Left renal pelvis (tissue), 4 donors: ENCODE data around the gene COL6A3. TPM values are rescaled to one million over a fixed set of nuclear protein-coding genes. Genes with fewer than 3 reads are reported as not detected.
A peak's percentile ranks its signal among the peaks of the same experiment; 100 is the strongest.
"Not testable (repeated sequence)": the region's sequence is repeated elsewhere in the genome, so short reads cannot be mapped to it uniquely, and the experiment has no call there.

ENCODE experiments used
- DNase-seq, 4 donors: peaks; one replicate each; pipeline ENCODE4 v3.0.0-alpha.2; 2013; ENCODE audit warnings: low read depth in 4 of 4, low spot score in 3 of 4
- polyA plus RNA-seq, 4 donors: library from polyadenylated mRNA; unstranded; fragments of 120-200 nt; gene quantifications; one replicate each; pipeline ENCODE4 v1.2.1, GENCODE V29; 2013; ENCODE audit not compliant: insufficient read length in 4 of 4

The COL6A3 gene
- polyA plus RNA-seq, 4 donors: 200 to 266 (median 254) TPM

DNA sequence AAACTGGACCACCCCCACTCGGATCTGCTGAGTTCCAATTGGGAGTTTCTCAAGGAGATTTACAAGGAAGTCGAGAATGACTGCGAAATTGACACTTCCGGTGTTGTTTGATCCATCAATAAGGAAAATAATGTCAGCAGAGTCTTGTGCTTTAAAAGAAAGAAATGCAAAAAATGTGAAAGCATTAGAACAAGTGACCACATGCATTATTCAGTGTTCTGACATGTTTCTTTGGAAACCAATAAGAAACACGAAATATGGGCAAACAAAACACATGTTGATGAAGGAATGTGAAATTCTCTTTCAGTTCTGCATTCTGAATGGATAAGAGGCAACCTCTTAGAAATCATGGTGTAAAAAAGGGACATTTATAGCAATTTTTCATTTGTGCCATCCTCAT lies 25.9 kb downstream of the COL6A3 start:
- no peak for DNase-seq

DNA sequence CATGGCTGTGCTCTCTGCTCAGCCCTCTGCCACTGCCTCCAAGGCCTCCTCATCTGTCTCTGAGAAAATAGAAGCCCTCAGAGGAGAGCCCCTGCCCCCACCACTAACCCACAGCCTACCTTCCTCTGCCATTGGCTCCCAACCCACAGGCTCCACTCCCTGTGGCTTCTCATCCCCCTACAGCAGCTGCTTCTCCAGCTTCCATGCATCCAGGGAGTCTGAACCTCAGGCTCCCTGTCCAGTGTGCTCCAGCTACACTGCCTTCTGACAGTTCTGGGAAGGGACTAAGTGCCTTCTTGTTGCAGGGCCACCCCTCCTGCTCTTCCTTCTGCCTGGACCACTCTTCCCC lies 29.3 kb downstream of the COL6A3 start:
- no peak for DNase-seq

DNA sequence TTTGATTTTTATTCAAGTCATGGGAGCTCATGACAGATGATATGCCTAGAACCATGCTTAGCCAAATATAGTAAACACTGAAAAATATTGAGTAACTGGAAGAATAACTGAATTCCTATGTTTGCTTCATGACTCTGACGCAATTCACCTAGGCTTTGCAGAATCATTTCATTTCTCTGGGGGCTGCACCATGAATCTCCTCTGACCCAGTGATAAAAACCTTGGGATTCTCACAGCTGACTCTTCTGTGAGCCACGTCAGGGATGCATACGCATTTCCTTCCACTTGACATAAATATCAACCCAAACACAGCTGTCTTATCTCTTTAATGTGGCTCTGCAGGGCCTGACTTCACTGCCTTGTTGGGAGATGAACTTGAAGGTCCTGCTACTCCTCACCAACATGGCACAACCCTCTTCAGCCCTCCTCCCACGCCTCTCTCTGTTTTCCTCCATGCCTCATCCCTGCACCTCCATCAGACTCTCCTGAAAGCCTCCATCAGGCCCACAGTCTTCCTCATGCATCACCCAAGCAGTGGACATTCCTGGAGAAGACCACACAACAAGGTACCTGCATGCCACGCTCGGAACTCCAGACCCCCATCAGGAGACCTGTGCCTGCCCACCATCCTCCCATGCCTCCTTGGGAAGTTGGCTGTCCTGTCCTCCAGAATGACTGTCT lies 29.8 kb downstream of the COL6A3 start:
- no peak for DNase-seq

DNA sequence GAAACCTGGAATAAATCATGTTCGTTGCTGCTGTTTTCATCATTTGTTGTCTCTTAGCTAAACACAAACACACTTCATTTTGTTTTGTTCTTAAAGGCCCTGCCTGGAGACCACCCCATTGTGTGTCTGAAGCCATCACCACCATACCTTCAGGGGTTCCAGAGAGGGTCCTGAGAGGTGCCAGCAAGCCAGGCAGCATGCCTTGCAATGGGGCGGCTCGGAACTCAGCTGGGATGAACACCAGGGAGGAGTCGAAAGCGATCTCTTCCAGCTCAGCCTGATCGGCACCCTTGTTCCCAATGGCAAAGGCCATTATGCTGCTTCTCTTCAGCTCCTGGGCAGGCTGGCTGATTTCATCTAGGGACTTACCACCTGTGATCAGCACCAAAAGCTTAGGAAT lies 33.2 kb downstream of the COL6A3 start:
- DNase-seq: no peak

DNA sequence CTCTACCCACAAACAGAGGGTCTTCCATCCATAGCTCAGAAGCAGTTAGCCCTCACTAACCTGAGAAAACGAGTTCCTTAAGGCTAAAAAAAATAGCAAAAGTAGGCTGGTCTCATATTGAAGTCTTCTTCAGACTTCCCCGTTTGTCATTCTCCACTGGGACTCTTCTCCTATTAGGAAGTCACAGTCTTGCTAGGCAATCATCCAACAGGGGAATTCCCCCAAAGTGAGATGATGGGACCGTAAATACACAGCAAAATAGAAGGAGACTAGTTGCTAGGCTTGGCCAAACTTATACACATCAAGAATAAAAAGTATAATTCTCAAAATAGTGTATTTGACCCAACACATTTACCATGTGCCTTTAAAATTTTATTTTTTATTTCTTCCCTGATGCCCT lies 34.3 kb downstream of the COL6A3 start:
- no peak for DNase-seq

DNA sequence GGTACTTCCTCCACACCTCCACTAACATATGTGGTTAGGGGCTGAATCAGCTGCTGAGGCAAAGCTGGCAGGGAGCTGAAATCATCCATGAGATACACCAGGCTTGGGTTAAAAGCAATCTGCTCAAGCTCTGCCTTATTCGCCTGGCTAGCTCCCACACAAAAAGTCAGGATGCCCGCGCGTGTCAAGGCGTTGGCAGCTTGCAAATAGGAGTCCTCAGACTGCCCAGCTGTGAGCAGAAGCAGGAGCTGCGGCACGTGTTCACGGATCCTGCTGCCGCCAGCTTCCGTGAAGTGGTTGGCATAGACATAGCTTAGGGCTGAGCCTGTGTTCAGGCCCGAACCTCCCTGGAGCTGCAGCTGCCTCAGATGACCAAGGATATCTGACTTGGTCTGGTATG lies 35.3 kb downstream of the COL6A3 start:
- DNase-seq: no peak

DNA sequence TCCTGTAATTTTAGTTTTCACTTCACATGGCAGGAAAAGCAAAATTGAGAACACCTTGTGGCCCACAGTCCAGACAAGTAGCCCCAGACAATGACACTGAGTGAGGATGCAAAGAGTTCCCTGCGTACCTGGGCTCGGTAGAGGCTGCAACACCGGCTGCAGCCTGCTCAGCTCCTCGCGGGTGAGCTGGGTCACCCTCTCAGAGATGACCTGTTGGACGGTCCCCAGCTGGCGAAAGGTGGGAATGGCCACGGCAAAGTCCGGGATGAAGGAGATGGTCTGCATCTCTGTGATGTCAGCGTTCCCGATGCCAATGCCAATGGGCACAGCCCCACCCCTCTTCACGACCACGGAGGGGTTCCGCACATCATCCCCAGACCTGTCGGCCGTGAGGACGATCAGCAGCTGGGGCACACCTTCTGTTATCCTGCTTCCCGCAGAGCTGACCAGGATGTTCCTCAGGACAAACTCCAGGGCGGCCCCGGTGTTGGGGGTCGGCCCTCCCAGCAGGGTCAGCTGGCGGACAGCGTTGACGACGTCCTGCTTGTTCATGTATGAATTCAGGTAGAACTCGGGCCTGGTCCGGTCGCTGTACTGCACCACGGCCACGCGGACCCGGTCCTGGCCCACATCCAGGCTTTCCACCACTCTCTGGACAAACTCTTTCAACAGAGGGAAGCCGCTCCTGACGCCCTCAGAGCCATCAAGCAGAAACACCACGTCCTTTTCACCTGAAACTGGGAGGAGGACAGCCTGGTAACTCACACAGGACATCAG lies 39.5 kb downstream of the COL6A3 start:
- DNase-seq: no peak

DNA sequence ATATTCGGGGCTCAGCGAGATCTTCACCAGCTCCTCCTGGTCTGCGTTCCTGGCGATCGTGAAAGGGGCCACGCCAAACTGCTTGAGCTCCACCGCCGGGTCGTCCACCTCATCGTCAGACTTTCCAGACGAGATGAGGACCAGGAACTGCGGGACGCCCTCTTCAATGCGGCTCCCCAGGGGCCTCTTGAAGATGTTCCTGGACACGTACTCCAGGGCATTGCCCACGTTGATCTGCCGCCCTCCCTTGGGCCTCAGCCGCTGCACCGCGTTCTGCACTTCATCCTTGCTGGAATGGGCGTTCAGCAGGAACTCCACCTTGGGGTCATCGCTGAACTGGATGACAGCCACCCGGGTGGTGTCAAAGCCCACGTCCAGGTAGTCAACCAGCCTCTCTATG lies 42.1 kb downstream of the COL6A3 start:
- DNase-seq: no peak

DNA sequence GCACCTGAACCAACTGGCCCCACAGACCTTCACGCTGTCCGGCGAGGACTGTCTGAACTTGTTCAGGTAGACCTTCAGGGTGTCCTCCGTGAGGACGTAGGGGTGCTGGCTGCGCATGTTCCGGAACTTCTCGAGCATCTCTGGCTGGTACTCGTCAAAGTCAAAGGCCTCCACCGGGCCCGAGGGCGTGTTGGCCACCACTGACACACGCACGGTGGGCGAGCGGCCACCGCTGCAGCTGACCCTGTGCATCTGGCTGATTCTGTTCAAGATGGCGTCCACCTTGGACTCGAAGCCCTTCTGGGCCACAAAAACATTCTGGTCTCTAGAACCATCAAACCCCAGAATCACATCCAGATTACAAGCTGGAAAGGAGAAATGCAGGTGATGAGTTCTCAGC lies 48.3 kb downstream of the COL6A3 start:
- no peak for DNase-seq

DNA sequence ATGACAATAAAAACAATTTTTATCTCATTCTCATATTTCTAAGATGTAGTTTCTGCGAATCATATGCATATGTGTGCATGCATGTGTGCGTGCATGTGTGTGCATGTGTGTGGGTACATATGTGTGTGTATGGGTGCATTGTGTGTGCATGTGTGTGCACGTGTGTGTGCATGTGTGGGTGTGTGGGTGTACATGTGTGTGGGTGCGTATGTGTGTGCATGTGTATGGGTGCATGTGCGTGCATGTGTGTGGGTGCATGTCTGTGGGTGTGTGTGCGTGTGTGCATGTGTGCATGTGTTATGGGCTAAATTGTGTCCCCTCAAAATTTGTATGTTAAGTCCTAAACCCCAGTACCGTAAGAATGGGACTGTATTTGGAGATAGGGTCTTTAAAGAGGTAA lies 49.3 kb downstream of the COL6A3 start:
- DNase-seq: no peak

DNA sequence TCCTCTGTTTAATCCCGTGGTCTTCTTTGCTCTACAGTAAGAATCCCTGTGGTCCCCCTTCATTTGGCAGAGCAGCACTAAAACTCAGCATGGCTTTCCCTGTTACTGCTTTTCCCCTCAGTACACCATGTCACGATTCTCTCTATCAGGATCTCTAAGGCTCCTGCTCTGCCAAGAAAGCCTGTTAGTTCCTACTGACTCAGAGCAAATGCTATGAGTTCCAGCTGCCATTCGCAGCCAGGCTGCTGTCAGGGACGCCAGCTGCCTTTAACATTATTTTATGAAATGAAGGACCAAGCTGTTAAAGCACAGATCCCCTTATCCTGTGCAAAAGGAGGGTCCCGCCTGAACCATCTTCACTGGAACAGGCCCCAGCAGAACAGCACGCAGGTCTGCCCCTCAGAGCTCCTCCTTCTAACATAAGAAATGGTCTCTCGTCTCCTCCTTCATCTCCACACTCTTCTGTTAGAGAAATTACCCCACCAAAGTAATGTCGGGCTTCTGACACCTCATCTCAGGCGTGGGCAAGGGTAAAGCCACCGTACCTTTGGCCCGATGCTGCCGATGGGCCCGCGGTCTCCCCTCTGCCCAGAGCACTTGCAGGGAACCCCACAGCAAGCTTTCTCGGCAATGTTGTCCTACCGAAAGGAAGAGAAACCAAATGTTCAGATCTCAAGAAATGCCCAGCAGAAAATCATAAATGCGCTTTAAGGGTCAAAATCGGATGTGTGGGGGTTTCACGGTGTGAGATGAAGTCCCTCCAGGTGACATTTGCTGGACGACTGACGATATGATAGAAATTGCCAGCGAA lies 52.6 kb downstream of the COL6A3 start:
- DNase-seq: no peak

DNA sequence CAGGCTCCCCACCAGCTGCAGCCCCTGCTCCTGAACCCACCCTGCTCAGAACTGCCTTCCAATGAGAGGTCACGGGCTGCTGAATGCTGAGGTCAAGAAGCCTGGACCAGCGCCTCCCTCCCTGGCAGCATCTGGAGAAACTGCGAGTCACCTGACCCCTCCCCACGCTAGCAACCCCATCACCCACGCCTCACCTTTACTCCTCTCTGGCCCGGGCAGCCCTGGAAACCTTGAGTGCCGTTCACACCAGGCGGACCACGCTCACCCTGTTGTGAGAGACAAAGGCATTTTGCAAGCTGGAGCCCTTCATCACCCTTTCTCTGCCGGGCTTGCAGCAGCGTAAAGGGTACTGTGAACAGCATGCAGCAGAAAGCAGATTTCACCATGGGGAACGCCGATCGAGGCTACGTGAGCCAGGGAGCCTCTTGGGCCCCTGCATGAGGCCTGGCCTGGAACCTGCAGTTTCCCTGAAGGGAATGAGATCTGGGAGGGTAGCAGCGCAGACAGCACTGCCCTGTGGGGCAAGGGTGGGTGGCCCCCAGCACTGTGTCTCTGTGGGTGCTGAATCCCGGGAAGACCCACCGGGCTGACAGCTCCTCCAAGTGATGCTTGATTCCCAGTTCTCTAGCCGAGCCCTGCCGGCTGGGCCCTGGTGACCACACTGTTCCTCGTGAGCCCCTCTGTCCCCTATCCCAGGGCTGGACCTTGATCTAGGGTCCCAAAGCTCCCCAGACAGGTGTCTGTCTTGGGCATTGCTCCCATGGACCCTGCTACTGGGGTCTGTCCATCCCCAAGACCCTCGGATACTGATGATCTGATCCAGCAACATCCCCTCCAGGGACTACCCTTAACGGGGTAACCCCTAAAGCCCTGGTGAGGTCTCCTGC lies 53.8 kb downstream of the COL6A3 start:
- DNase-seq: no peak

DNA sequence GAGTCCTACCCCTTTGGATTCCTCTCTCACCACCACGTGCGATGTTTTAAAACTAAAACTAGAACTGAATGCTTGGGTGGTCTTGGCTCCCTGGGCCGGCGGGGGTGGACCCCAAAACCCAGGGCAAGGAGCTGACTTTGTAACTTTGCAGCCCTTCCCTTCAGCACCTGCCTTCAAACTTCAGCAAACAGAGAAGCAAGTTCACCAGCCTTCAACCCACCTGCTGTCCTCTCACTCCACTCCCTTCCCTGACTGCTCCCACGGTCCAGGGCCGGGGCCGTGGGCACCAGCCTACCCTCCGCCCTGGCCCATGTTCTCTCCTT lies 54.5 kb downstream of the COL6A3 start:
- no peak for DNase-seq

DNA sequence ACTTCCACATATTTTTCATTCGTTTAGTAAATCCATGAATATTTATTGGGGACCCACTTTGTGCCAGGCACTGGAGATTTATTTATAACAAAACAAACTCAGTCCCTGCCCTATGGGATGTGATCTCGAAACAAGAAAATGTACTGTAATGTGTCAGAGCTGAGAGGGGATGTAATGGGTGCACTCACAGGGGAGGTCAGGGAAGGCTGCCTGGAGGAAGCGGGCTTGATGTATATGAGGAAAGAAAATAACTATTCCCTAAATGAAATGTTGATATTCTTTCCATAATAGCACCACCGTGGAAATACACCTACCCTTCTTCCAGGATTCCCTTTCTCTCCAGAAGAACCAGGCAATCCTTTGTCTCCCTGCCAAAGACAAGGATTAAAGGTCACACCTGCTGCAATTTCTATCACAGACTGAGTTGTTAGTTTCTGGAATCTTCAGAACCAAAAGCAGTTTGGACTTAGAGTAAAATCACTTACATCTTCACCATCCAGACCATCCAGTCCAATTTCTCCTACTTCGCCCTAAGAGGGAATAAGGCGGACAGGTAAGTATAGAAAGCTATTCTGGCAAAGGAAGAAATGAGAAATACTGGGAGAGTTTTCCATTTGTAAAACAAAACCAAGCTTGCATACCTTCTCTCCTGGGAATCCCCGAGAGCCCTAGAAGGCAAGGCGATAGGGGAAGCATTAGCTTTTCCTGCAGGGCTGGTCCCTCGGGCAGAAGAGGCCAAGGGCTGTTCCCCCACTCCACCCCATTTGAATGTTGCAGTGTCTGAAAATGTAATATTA lies 55.0 kb downstream of the COL6A3 start:
- DNase-seq: no peak

DNA sequence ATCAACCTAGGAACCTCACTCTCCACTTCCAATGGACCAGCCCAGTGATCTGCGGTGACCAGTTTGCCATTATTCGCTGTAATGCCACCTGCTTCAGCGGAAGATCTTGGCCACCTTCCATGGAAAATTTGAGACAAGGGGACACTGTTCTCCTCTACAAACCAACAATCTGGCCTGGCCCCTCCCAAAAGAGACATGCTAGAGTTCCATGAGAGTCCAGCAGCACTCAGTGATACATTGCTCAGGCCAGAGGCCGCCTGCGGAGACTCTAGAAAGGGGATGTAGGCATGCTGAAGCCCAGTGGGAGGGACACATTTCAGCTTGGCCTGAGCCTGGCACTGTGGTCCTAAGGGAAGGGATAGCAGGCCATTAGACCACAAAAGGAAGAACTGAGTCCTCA lies 58.3 kb downstream of the COL6A3 start:
- no peak for DNase-seq

DNA sequence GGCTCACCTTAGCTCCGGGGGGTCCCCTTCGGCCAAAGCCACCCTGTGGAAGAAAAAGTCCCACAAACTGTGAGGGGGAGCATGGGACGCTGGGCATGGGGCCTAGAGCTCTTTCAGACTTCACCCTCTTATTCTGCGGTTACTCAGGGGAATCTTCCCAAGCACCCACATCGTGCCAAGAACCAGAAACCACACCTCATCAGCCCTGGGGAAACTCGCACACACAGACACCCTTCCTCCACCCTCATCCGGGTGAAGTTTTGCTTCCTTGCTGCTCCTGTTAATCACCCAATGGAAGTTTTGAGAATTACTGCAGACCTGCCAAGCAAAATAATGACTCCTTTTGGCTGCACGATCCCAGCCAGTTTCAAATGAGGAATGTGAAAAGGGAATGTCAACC lies 59.1 kb downstream of the COL6A3 start:
- no peak for DNase-seq

DNA sequence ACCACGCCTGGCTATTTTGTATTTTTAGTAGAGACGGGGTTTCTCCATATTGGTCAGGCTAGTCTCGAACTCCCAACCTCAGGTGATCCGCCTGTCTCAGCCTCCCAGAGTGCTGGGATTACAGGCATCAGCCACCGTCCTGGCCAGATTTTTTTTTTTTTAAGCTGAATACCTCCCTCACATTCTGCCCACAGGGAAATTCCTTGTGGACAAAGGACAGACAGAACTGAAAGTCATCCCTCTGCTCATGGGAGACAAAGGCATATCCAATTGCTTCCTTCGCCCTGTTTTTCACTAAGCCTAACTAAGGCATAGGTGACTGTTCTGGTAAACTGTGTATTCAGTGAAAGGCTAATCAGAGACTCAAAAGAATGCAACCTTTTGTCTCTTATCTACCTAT lies 59.8 kb downstream of the COL6A3 start:
- not testable (repeated sequence) for DNase-seq

DNA sequence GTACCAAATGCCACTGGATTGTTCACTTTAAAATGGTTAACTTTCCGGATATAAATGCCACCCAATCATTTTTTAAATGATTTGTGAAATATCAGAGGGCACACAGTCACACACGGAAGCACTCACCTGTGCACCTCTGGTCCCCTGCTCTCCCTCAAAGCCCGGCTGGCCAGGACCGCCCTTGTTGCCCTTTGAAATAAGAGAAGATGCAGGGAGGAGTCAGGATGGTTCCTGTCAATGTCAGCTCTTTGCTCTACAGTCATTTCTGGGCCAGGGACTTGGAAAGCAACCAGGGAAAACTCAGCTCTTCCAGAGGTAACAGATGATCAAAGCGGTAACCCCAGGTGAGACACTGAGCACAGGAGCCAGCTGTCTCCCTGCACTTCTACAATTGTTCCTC lies 60.7 kb downstream of the COL6A3 start:
- peak in 3 of 4 donors; percentile 10 to 29 (median 16) for DNase-seq

DNA sequence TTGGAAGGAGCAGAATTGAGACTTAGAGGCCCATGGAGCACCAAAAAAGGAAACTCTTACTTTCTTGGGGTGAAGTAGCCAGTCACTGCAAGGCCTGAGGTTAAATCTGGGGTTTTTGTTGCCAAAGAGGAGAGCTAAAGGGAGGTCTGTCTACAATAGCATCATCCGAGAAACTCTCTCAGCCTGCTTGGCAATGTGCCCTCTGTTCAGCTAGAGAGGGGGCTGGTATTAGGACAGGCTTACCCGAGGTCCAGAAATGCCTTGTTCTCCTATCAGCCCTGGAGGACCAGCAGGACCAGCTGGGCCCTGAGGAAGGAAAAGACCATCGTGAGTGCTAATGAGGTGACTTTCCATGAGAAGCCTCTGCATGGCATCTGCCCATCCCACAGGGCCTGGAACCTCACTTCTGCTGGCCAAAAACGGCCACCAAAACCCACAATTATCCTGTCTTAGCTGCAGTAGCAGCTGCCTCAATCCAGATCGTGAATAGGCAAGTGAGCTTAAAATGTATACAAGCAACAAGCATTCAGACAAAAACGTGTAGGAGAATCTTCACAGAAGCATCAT lies 61.6 kb downstream of the COL6A3 start:
- no peak for DNase-seq

DNA sequence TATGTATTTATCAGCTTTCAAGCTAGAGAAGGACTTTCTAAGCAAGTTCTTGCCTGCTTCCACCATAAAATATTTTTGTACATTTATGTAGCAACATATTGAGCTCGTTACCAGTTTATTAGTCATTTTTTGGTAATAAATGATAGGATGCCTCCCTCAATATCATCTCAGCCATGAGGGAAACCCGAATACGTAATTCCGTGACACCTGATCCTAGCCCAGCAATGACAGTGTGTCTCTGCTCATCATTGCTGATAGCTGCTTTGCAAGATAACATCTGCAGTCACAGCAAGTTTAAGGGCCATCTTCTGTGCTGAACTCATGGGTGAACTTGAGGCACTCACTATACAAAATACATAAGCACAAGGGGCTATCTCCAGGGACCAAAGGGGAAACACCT lies 62.2 kb downstream of the COL6A3 start:
- no peak for DNase-seq
